PFSK-1 (cell line): ENCODE results near the gene CAMTA1.

Experiments
- FOXP2 ChIP-seq: optimal IDR thresholded peaks from 2 replicates; pipeline ENCODE3; 2011; ENCODE audit warnings: borderline replicate concordance, control low read depth, inconsistent platforms; ENCODE audit not compliant: insufficient read depth; ENCODE audit errors: extremely low read length, extremely low read depth
- POLR2AphosphoS5 ChIP-seq: IDR thresholded peaks from 2 replicates; pipeline ENCODE4 v1.6.1; 2012; ENCODE audit warnings: low read depth, mild to moderate bottlenecking, control low read depth, low read length, moderate library complexity
- SIN3A ChIP-seq: IDR thresholded peaks from 2 replicates; pipeline ENCODE4 v1.6.1; 2012; ENCODE audit warnings: mild to moderate bottlenecking, low read length, moderate library complexity, borderline replicate concordance; ENCODE audit not compliant: insufficient read depth
- TAF1 ChIP-seq: IDR thresholded peaks from 2 replicates; pipeline ENCODE4 v1.6.1; 2012; ENCODE audit warnings: low read length, control low read depth, borderline replicate concordance; ENCODE audit not compliant: insufficient read depth
- TF ChIP-seq, protein P1 (sequence below), 2 experiments: IDR thresholded peaks; 2 replicates each; pipeline versions ENCODE4 v1.6.1 to v1.8.0; 2011 to 2012; ENCODE audit warnings: low read depth in 2 of 2, low read length in 2 of 2, control low read depth in 1 of 2, inconsistent platforms in 1 of 2, mild to moderate bottlenecking in 1 of 2, moderate library complexity in 1 of 2; ENCODE audit not compliant: insufficient read depth in 1 of 2

CAMTA1 gene

DNA sequence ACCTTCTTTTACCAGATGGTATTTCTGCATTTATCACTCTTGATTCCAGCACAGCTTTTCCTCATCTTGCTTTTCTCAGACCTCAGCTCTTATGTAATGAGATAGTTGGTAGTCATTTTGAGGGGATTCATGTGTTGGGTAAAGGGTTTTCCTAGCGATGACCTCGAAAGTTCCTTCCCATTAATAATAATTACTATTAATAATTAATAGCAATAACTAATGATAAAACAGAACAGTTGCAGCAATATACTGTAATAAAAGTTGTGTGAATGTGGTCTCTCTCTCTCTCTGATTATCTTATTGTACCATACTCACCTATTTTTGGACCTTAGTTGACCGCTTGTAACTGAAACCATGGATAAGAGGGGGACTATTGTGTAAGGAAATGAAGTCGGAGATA lies 14.2 kb downstream of the CAMTA1 start:
- TF ChIP-seq POLR2AphosphoS5 = no peak
- no peak for TF ChIP-seq SIN3A
- TF ChIP-seq, protein P1, sequence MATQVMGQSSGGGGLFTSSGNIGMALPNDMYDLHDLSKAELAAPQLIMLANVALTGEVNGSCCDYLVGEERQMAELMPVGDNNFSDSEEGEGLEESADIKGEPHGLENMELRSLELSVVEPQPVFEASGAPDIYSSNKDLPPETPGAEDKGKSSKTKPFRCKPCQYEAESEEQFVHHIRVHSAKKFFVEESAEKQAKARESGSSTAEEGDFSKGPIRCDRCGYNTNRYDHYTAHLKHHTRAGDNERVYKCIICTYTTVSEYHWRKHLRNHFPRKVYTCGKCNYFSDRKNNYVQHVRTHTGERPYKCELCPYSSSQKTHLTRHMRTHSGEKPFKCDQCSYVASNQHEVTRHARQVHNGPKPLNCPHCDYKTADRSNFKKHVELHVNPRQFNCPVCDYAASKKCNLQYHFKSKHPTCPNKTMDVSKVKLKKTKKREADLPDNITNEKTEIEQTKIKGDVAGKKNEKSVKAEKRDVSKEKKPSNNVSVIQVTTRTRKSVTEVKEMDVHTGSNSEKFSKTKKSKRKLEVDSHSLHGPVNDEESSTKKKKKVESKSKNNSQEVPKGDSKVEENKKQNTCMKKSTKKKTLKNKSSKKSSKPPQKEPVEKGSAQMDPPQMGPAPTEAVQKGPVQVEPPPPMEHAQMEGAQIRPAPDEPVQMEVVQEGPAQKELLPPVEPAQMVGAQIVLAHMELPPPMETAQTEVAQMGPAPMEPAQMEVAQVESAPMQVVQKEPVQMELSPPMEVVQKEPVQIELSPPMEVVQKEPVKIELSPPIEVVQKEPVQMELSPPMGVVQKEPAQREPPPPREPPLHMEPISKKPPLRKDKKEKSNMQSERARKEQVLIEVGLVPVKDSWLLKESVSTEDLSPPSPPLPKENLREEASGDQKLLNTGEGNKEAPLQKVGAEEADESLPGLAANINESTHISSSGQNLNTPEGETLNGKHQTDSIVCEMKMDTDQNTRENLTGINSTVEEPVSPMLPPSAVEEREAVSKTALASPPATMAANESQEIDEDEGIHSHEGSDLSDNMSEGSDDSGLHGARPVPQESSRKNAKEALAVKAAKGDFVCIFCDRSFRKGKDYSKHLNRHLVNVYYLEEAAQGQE (IDR thresholded peaks at IDR 0.05; ENCODE audit: insufficient read depth in 1 of 2, low read depth in 2 of 2, low read length in 2 of 2) = no peak
- no peak for TF ChIP-seq TAF1
- no peak for TF ChIP-seq FOXP2

DNA sequence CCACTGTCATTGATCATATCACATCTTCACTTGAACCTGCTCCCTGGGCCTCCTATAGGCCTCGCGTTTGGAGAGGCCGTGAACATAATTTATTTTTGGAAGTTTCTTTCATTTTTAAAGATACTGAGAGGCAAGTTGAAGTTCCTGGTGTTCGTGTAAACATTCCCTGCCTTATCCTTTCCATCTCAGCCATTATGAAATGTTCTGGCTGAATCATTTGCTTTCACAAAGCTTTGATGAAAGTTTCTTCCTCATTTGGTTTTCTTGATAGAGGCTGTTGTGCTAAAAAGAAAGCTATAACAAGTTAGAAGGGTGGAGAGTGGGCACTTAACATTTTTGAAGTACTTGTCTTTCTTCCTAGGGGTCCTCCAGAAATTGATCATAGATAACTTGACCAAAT lies 15.5 kb downstream of the CAMTA1 start:
- TF ChIP-seq POLR2AphosphoS5 = no peak
- no peak for TF ChIP-seq SIN3A
- TF ChIP-seq FOXP2 = no peak
- no peak for TF ChIP-seq TAF1
- TF ChIP-seq, protein P1 (IDR thresholded peaks at IDR 0.05; ENCODE audit: insufficient read depth in 1 of 2, low read depth in 2 of 2, low read length in 2 of 2) = no peak

DNA sequence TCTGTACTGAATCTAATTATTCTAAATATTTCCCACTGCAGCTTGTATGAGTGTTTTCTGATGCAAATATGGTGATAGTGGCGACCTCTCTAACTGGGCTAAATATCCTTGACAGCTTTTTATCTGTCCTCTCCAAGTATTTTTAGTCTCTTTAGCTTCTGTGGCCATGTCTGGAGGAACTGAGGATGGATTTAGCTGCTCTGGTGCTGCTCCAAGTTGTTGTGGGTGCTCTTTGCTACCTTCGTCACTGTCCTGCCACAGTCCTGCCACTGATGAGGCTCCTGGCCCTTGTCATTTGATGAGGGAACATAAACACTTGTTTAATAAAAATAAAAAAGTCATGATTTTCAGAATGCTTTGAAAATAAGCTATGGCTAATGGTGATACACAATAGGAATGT lies 15.9 kb downstream of the CAMTA1 start:
- no peak for TF ChIP-seq SIN3A
- TF ChIP-seq, protein P1 (IDR thresholded peaks at IDR 0.05; ENCODE audit: insufficient read depth in 1 of 2, low read depth in 2 of 2, low read length in 2 of 2) = no peak
- no peak for TF ChIP-seq POLR2AphosphoS5
- no peak for TF ChIP-seq TAF1
- no peak for TF ChIP-seq FOXP2

DNA sequence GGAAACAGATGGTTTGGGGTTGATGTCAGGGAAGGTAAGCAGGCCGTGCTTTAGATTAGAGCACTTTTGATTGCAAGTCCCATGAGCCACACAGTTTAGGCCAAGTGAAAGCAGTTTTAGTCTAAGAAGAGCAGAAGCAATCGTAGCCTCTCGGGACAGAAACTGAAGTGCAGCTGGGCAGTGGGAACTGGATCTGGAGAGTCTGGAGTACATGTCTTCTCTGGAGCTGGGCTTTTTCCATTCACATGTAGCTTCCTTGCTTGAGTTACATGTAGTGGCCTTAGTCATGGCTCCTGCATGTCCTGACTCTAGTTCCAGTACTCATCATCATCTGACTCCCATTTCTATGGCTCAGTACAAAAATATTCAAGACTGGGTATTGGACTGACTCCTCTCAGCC lies 16.7 kb downstream of the CAMTA1 start:
- TF ChIP-seq SIN3A (no peak), POLR2AphosphoS5 (no peak), TAF1 (no peak), FOXP2 (no peak)
- TF ChIP-seq, protein P1 (IDR thresholded peaks at IDR 0.05; ENCODE audit: insufficient read depth in 1 of 2, low read depth in 2 of 2, low read length in 2 of 2) = no peak

DNA sequence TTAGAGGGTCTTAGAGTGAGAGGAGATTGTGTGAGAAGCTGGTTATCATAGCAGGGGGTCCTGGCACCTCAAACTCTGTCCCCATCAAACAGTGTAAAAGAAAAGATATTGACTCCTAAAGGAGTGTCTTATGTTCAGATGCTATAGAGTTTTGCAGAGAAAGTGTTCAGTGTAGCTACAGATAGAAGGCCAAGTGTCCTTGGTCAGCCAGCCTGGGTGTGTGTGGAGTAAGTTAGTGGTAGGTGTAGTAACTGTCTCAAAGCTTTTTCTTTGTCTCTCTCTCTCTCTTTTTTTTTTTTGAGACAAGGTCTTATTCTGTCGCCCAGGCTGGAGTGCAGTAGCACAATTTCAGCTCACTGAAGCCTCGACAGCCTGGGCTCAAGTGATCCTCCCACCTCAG lies 17.2 kb downstream of the CAMTA1 start:
- TF ChIP-seq TAF1 (no peak), POLR2AphosphoS5 (no peak), FOXP2 (no peak), SIN3A (no peak)
- TF ChIP-seq, protein P1 (IDR thresholded peaks at IDR 0.05; ENCODE audit: insufficient read depth in 1 of 2, low read depth in 2 of 2, low read length in 2 of 2) = no peak
